GM19372 (cell line): ENCODE results near the gene NFATC3.
A peak's percentile ranks its signal among the peaks of the same experiment; 100 is the strongest.

Experiments used
- ATAC-seq: cut with Tn5 transposase; IDR thresholded peaks from one replicate; pipeline ENCODE4 v1.9.1; 2021; ENCODE audit warnings: mild to moderate bottlenecking, low read depth, moderate library complexity; ENCODE audit not compliant: unreplicated experiment

Gene NFATC3

GRCh38 chr16:68242926-68243858, 158.0 kb downstream of the NFATC3 start:
- ATAC-seq = no peak

GRCh38 chr16:68244481-68244902, 159.3 kb downstream of the NFATC3 start:
- ATAC-seq = no peak

- ATAC-seq = peak; percentile 90
These were observed 160.0 kb downstream of the NFATC3 start, which contains the start of gene PLA2G15 for GRCh38 chr16:68244903-68245853. TSS of gene PLA2G15 (plus strand) at chr16:68245373. CDS start at chr16:68245427, 54 bp downstream.

GRCh38 chr16:68246121-68246520, 161.0 kb downstream of the NFATC3 start:
- ATAC-seq = no peak

GRCh38 chr16:68246666-68247065, 161.5 kb downstream of the NFATC3 start:
- no peak for ATAC-seq

- ATAC-seq = no peak
These were observed 162.2 kb downstream of the NFATC3 start for GRCh38 chr16:68247400-68247799.

GRCh38 chr16:68247932-68248331, 162.8 kb downstream of the NFATC3 start:
- ATAC-seq = no peak

- no peak for ATAC-seq
These were observed 164.2 kb downstream of the NFATC3 start for GRCh38 chr16:68249371-68249770.

- ATAC-seq = no peak
These were observed 165.8 kb downstream of the NFATC3 start for GRCh38 chr16:68250951-68251350.

GRCh38 chr16:68251832-68252231, 166.7 kb downstream of the NFATC3 start:
- ATAC-seq = no peak

- no peak for ATAC-seq
These were observed 167.2 kb downstream of the NFATC3 start for GRCh38 chr16:68252383-68252782.

GRCh38 chr16:68253721-68254120, 168.6 kb downstream of the NFATC3 start:
- ATAC-seq = no peak

GRCh38 chr16:68255712-68256111, 170.5 kb downstream of the NFATC3 start:
- no peak for ATAC-seq

GRCh38 chr16:68257251-68257905, 172.2 kb downstream of the NFATC3 start:
- peak; percentile 68 for ATAC-seq

GRCh38 chr16:68257906-68258800, 173.0 kb downstream of the NFATC3 start:
- no peak for ATAC-seq

GRCh38 chr16:68259007-68259825, 174.0 kb downstream of the NFATC3 start:
- ATAC-seq = no peak

GRCh38 chr16:68263559-68264127, 178.5 kb downstream of the NFATC3 start:
- ATAC-seq = no peak
